BLaER1 treated with 17β-estradiol and CSF1 and Interleukin-3, amounts not matched to agents 10 nM and 100 nM (cell line): ENCODE measurements around the gene KRT76.
"Not testable (repeated sequence)": the region's sequence is repeated elsewhere in the genome, so short reads cannot be mapped to it uniquely, and the experiment has no call there.

Source experiments
- H3K27ac ChIP-seq, 11 experiments: shearing (Covaris generic); formaldehyde crosslinking; 2 replicates each; pipeline ENCODE4 v1.8.1; 2022
- H3K27me3 ChIP-seq, 11 experiments: shearing (Covaris generic); formaldehyde crosslinking; 2 replicates each; pipeline ENCODE4 v1.8.1; 2022
- H3K36me3 ChIP-seq, 11 experiments: shearing (Covaris generic); formaldehyde crosslinking; 2 replicates each; pipeline ENCODE4 v1.8.1; 2022
- H3K4me1 ChIP-seq, 10 experiments: shearing (Covaris generic); formaldehyde crosslinking; 2 replicates each; pipeline ENCODE4 v1.8.1; 2022
- H3K4me2 ChIP-seq, 11 experiments: shearing (Covaris generic); formaldehyde crosslinking; 2 replicates each; pipeline ENCODE4 v1.8.1; 2022
- H3K4me3 ChIP-seq, 10 experiments: shearing (Covaris generic); formaldehyde crosslinking; 2 replicates each; pipeline ENCODE4 v1.8.1; 2022
- H3K9ac ChIP-seq, 11 experiments: shearing (Covaris generic); formaldehyde crosslinking; 2 replicates each; pipeline ENCODE4 v1.8.1; 2022
- H3K9me3 ChIP-seq, 11 experiments: shearing (Covaris generic); formaldehyde crosslinking; replicated peaks in 1 of 11; 2 replicates each; pipeline ENCODE4 v1.8.1; 2022
- H4K20me1 ChIP-seq, 11 experiments: shearing (Covaris generic); formaldehyde crosslinking; 2 replicates each; pipeline ENCODE4 v1.8.1; 2022
- Cebpa-rat ChIP-seq, 11 experiments: shearing (Covaris generic); IDR thresholded peaks; 2 replicates each; pipeline ENCODE4 v1.8.1; 2022

The KRT76 gene

DNA sequence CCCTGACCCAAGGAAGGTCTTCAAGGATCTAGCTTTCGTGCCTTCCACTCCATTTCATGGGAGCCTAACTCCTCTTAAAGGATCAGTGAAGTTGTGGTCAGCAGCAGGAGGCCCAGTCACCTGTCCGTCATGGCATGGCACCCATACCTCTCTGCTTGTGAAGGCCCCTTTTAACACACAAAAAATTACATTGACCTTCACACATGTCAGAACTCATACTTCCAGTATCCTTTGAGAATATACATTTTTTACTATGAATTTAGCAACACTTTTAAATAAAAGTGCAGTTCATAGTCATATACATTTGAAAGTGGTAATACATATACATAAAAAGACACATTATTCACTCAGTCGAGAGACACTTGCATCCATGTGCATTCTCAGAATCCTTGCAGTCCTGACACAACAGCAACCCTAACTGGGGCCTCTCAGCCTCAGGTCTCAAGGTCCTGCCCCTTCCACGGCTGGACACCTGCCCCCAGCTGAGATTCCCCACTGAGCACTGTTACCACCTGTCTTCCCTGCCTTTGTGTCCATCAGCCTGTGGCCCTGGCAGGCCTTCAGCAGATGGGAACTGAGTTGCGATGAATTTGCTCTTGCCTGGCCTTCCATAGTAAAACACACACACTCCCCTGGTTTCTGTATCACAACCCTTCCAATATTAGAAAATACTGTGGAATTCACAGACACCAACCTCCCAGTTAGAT, 22.5 kb upstream of the KRT76 start:
- no peak for TF ChIP-seq Cebpa-rat (IDR thresholded peaks at IDR 0.05)
- Histone ChIP-seq H3K4me2 (no peak overlapping the region), H4K20me1 (no peaks in the 10 kb centered on the region), H3K4me3 (no peak overlapping the region), H3K9ac (no peak overlapping the region), H3K4me1 (peaks cover 0 to 2% (median 0%) of the 10 kb centered on the region in 10 experiments; a peak in 5 of 20 replicates), H3K27me3 (no peaks in the 10 kb centered on the region), H3K36me3 (no peaks in the 10 kb centered on the region), H3K27ac (no peak overlapping the region), H3K9me3 (no peaks in the 10 kb centered on the region)

- no peaks in the 10 kb centered on the region for H4K20me1 ChIP-seq
- H3K4me2 ChIP-seq, result no peak overlapping the region
- H3K4me1 ChIP-seq, result peaks cover 0 to 10% (median 0%) of the 10 kb centered on the region in 10 experiments; a peak in 6 of 20 replicates
- TF ChIP-seq Cebpa-rat (IDR thresholded peaks at IDR 0.05), result no peak
- no peak overlapping the region for H3K9ac ChIP-seq
- no peak overlapping the region for H3K27ac ChIP-seq
- no peaks in the 10 kb centered on the region for H3K27me3 ChIP-seq
- no peaks in the 10 kb centered on the region for H3K36me3 ChIP-seq
- no peaks in the 10 kb centered on the region for H3K9me3 ChIP-seq
- no peak overlapping the region for H3K4me3 ChIP-seq
Measured at GRCh38 chr12:52798671-52799504, 21.7 kb upstream of the KRT76 start.

- Histone ChIP-seq H3K27me3 (no peaks in the 10 kb centered on the region), H3K27ac (no peak overlapping the region), H3K4me3 (no peak overlapping the region), H3K9ac (no peak overlapping the region), H3K9me3 (no peaks in the 10 kb centered on the region), H3K4me2 (no peak overlapping the region), H4K20me1 (no peaks in the 10 kb centered on the region), H3K36me3 (no peaks in the 10 kb centered on the region), H3K4me1 (peaks cover 0 to 10% (median 0%) of the 10 kb centered on the region in 10 experiments; a peak in 6 of 20 replicates)
- TF ChIP-seq Cebpa-rat (IDR thresholded peaks at IDR 0.05), result no peak
Measured at GRCh38 chr12:52798003-52798670, 21.0 kb upstream of the KRT76 start.

DNA sequence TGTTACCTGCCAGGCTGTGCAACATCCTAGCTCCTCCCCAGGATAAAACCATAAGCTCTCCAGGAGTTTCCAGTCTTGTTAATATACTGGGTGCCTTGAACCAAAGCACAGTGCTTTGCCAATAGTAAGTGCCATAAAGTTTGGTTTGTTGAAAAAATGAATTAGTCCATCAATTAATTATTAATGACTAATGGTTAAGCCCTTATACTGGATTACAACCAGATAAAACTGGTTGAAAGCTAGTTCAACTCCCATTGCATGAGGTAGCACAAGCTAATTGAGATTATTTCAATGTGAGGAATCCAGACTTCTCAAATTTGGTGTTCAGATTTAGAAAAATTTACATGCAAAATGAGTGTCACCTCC, 20.4 kb upstream of the KRT76 start:
- H3K4me3 ChIP-seq, result no peak overlapping the region
- no peak overlapping the region for H3K9ac ChIP-seq
- no peaks in the 10 kb centered on the region for H3K36me3 ChIP-seq
- H3K27me3 ChIP-seq, result no peaks in the 10 kb centered on the region
- no peaks in the 10 kb centered on the region for H3K9me3 ChIP-seq
- H3K4me2 ChIP-seq, result no peak overlapping the region
- H4K20me1 ChIP-seq, result no peaks in the 10 kb centered on the region
- no peak for TF ChIP-seq Cebpa-rat (IDR thresholded peaks at IDR 0.05)
- no peak overlapping the region for H3K27ac ChIP-seq
- H3K4me1 ChIP-seq, result peaks cover 0 to 10% (median 0%) of the 10 kb centered on the region in 10 experiments; a peak in 6 of 20 replicates

DNA sequence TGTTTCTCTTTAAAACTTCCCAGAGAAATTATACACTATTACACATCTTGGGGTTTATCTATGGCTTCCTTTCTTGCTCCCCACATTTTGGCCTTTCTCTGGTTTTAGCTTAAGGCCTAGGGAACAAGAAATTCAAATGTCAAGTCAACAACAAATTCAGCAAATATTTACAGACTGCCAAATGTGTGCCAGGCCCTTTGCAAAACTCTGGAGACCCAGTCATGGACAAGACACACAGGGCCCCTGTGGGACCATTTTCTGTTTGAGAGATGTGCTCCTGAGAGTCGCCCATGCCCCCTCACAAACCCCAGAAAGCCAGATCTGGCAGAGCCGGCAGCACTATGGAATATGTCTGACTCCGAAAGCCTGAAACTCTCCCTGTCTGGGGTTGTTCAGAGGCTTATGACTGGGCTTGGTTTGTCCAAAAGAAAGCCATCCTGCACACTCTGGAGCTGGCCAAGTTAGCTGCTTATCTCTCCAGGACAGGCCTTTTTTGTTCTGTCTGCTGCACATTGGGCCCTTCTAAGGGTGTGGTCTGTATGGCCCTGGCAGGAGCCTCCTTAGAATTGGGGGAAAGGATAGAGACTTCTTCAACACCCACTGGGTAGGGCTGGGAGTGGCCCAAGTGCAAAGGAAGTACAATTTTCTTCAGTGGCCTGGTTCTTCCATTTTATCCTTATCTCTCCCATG, 19.8 kb upstream of the KRT76 start:
- Histone ChIP-seq H3K27me3 (no peaks in the 10 kb centered on the region), H3K9me3 (no peaks in the 10 kb centered on the region), H3K9ac (no peak overlapping the region), H3K4me3 (no peak overlapping the region), H3K36me3 (no peaks in the 10 kb centered on the region), H3K4me1 (peaks cover 0 to 10% (median 0%) of the 10 kb centered on the region in 10 experiments; a peak in 6 of 20 replicates), H3K27ac (no peak overlapping the region), H3K4me2 (no peak overlapping the region), H4K20me1 (no peaks in the 10 kb centered on the region)
- TF ChIP-seq Cebpa-rat (IDR thresholded peaks at IDR 0.05), result no peak

DNA sequence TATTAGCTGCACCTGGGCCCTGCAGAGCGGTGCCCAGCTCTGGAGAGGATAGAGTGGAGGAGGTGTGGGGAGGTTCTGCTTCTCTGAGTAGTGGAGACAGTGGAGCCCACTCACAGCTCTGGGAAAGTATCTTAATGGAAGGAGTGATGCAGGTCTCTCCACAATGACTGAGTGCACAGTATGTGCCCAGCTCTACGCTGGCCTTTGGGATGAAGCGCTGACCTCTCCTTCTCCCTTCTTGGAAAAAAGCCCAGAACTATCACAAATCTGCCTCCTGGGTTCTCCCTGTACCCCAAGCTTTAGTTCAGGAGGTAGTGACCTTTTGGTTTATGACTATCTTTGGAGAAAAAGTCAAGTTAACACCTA, 19.3 kb upstream of the KRT76 start:
- no peak overlapping the region for H3K4me2 ChIP-seq
- no peaks in the 10 kb centered on the region for H3K9me3 ChIP-seq
- no peaks in the 10 kb centered on the region for H3K36me3 ChIP-seq
- no peak overlapping the region for H3K9ac ChIP-seq
- H3K27ac ChIP-seq, result no peak overlapping the region
- H4K20me1 ChIP-seq, result no peaks in the 10 kb centered on the region
- no peak overlapping the region for H3K4me3 ChIP-seq
- no peak for TF ChIP-seq Cebpa-rat (IDR thresholded peaks at IDR 0.05)
- H3K27me3 ChIP-seq, result no peaks in the 10 kb centered on the region
- H3K4me1 ChIP-seq, result peaks cover 0 to 10% (median 0%) of the 10 kb centered on the region in 10 experiments; a peak in 6 of 20 replicates

GRCh38 chr12:52795694-52796428, 18.7 kb upstream of the KRT76 start, which contains the start of gene KRT3:
Gene KRT3 (minus strand): TSS chr12:52796117. CDS start chr12:52796042, 75 bp downstream.
- H3K4me1 ChIP-seq, result peaks cover 0 to 10% (median 0%) of the 10 kb centered on the region in 10 experiments; a peak in 6 of 20 replicates
- H3K27me3 ChIP-seq, result no peaks in the 10 kb centered on the region
- H3K9ac ChIP-seq, result no peak within 1 kb of the TSS
- H4K20me1 ChIP-seq, result no peaks in the 10 kb centered on the region
- no peaks in the 10 kb centered on the region for H3K9me3 ChIP-seq
- no peak within 1 kb of the TSS for H3K4me3 ChIP-seq
- H3K36me3 ChIP-seq, result no peaks in the 10 kb centered on the region
- H3K27ac ChIP-seq, result no peak within 1 kb of the TSS
- no peak for TF ChIP-seq Cebpa-rat (IDR thresholded peaks at IDR 0.05)
- no peak within 1 kb of the TSS for H3K4me2 ChIP-seq

DNA sequence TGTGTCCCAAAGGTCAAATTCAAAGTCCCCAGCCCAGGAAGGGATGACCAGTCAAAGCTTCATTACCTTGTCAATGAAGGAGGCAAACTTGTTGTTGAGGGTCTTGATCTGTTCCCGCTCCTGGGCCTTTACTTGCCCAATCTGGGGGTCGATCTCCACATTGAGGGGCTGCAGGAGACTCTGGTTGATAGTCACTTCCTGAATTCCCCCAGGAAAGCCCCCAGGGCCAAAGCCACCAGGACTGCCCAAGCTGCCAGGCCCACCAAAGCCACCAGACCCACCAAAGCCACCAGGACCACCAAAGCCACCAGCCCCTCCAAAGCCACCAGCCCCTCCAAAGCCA, 18.2 kb upstream of the KRT76 start:
- not testable (repeated sequence) for H3K9me3 ChIP-seq, H3K4me3 ChIP-seq, H3K9ac ChIP-seq, H4K20me1 ChIP-seq, H3K27me3 ChIP-seq, H3K27ac ChIP-seq, H3K36me3 ChIP-seq, H3K4me2 ChIP-seq
- H3K4me1 ChIP-seq, result peaks cover 0 to 10% (median 0%) of the 10 kb centered on the region in 10 experiments; a peak in 6 of 20 replicates
